Testis (tissue), 2 donors: ENCODE results near the gene CPEB4.

ENCODE experiments used
- CTCF ChIP-seq, 3 experiments: fragments of 450-650 bp in 2 of 3; fragments of 200-600 bp in 1 of 3; sonication (generic) in 1 of 3; IDR thresholded peaks; one replicate each; pipeline ENCODE4 v1.5.1; 2016 to 2019; ENCODE audit warnings: antibody characterized with exemption in 3 of 3, mild to moderate bottlenecking in 2 of 3, moderate library complexity in 1 of 3
- POLR2A ChIP-seq: fragments of 450-650 bp; IDR thresholded peaks from one replicate; pipeline ENCODE4 v1.6.1; 2017; ENCODE audit warnings: antibody characterized with exemption, mild to moderate bottlenecking, moderate library complexity

GRCh38 chr5:173849908-173850307 lies 38.2 kb upstream of the CPEB4 start:
- no peak for TF ChIP-seq CTCF (IDR thresholded peaks at IDR 0.05)
- no peak for TF ChIP-seq POLR2A
